AG04449 (cell line): ENCODE measurements around the gene LEKR1.
"Not testable (repeated sequence)": the region's sequence is repeated elsewhere in the genome, so short reads cannot be mapped to it uniquely, and the experiment has no call there.

Source experiments
- CTCF ChIA-PET: fragments of 350-600 bp; formaldehyde crosslinking; extraction: SDS; loops from one replicate; lab custom pipeline; 2021; ENCODE audit warnings: antibody characterized with exemption; lab: Yijun Ruan, JAX
- POLR2A ChIA-PET: fragments of 400-600, 350-600 bp; formaldehyde crosslinking; extraction: SDS; loops from one replicate; lab custom pipeline; 2020; ENCODE audit warnings: antibody characterized with exemption, inconsistent platforms; lab: Yijun Ruan, JAX
- DNase-seq: peaks from one replicate; pipeline ENCODE4 v3.0.0-alpha.2; 2010; ENCODE audit warnings: low read depth, low spot score
- H3K4me3 ChIP-seq: 2 replicates; pipeline ENCODE4 v1.5.1; 2011; ENCODE audit warnings: low read depth, mild to moderate bottlenecking, control low read depth, low read length
- TF ChIP-seq, protein P1 (sequence below): IDR thresholded peaks from one replicate; pipeline ENCODE4 v1.5.1; 2011; ENCODE audit warnings: mild to moderate bottlenecking, moderate library complexity, low read length, control low read depth, inconsistent platforms; ENCODE audit not compliant: insufficient read depth; ENCODE audit errors: missing control alignments

LEKR1 gene

DNA sequence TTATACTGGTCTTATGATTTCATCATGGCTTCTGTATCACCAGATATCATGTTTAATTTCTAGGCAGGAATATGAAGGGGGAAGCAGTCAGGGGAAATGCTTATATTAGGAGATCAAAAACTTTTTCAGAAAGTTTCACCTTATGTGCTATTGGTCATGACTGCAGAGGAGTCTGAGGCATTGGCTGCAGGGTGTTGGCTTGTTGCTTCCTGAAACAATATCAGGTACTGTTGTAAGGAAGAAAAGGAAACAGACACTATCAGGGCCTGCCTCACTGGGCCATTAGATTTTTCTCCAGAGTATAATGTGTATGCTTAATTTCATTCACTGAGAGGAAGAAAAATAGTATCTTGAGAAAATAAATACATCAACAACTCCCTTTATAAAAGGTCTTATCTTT lies 34.7 kb downstream of the LEKR1 start:
- ChIA-PET POLR2A (no interaction called here), CTCF (no interaction called here)
- TF ChIP-seq, protein P1, sequence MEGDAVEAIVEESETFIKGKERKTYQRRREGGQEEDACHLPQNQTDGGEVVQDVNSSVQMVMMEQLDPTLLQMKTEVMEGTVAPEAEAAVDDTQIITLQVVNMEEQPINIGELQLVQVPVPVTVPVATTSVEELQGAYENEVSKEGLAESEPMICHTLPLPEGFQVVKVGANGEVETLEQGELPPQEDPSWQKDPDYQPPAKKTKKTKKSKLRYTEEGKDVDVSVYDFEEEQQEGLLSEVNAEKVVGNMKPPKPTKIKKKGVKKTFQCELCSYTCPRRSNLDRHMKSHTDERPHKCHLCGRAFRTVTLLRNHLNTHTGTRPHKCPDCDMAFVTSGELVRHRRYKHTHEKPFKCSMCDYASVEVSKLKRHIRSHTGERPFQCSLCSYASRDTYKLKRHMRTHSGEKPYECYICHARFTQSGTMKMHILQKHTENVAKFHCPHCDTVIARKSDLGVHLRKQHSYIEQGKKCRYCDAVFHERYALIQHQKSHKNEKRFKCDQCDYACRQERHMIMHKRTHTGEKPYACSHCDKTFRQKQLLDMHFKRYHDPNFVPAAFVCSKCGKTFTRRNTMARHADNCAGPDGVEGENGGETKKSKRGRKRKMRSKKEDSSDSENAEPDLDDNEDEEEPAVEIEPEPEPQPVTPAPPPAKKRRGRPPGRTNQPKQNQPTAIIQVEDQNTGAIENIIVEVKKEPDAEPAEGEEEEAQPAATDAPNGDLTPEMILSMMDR: no peak
- H3K4me3 ChIP-seq: no peak overlapping the region
- no peak for DNase-seq

DNA sequence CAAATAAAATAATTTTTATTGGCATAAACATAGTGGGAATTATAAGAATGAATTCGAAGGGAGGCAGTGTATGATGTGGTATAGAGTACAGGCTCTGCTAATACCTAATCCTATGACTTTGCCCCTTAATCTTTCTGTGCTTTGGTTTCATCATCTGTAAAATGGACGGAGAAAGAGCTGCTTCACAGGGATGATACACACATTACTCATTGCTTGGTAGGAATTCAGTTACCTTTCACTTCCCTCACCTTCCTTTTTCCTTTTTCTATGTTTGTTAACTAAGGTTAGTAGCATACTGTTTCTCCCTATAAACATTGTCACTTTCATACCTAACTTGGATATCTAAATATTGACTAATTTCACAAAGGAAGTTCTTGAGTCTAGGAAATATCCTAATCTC lies 36.2 kb downstream of the LEKR1 start:
- no peak for DNase-seq
- TF ChIP-seq, protein P1: no peak
- ChIA-PET CTCF (interaction anchor here (1.2 kb wide), 1 partner anchor 711 kb away, joined by 3 read pairs; no protein-coding TSS in a partner anchor), POLR2A (no interaction called here)
- H3K4me3 ChIP-seq: no peak overlapping the region

DNA sequence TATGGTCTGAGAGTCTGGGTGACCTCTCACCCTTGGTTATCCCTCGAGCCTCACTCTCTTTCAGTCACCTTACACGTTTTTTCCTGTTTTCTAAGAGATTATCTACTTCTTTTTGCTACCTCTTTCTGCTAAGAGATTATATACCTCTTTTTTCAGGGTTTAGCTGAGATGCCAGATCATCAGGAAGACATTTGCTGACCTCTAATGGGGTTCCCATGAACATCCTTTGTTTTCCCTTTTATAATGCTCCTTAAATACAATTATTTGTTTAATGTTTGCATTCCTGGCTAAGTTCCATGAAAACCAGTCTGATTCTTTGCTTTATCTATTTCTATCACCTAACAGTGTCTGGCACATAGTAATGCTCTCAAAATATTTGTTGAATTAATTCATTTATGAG lies 39.6 kb downstream of the LEKR1 start:
- POLR2A ChIA-PET: no interaction called here
- no peak for DNase-seq
- CTCF ChIA-PET: no interaction called here
- H3K4me3 ChIP-seq: no peak overlapping the region
- TF ChIP-seq, protein P1: no peak

DNA sequence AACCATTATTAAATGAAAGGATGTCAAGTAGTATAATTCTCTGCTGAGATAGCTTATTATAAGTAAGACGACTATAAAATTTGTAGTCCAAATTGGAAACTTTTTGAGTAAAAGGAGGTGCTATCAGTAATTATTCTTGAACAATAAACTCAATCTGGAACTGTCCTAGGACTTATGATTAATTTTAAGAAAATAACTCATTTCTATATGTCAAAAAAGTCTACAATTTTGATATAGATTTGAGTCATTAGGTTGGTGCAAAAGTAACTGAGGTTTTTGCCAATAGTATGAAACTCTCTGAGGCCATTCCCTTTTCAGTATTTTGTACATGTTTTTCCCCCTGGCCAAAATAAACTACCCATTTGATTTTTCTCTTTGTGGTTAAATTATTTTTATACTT lies 41.0 kb downstream of the LEKR1 start:
- ChIA-PET POLR2A (interaction anchor here (0.6 kb wide), 1 partner anchor 16 kb away, joined by 3 read pairs; no protein-coding TSS in a partner anchor), CTCF (interaction anchor here (1.0 kb wide), 1 partner anchor 193 kb away, joined by 3 read pairs; the partner anchor contains the start of gene TIPARP)
- no peak overlapping the region for H3K4me3 ChIP-seq
- no peak for DNase-seq
- TF ChIP-seq, protein P1: no peak

DNA sequence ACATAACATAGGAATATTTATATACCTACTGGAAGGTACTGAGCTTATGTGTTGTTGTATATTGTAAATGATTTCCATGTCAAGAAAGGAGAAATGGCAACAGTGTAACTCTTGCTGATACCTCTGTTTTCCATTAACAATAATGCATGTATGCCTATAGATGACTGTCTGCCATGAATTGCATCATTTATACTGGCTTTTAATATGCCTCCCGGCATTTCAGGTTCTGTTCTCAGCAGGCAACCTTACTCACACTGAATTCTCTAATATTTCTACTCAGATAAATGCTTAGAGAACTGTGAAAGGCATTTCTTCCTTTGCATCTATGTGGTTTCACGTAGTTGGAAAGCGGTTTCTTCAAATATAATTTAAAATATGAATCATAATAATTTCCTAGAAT lies 41.8 kb downstream of the LEKR1 start:
- no peak overlapping the region for H3K4me3 ChIP-seq
- no peak for DNase-seq
- TF ChIP-seq, protein P1: no peak
- ChIA-PET CTCF (interaction anchor here (1.0 kb wide), 1 partner anchor 194 kb away, joined by 3 read pairs; the partner anchor contains the start of gene TIPARP), POLR2A (interaction anchor here (0.6 kb wide), 1 partner anchor 17 kb away, joined by 3 read pairs; no protein-coding TSS in a partner anchor)

DNA sequence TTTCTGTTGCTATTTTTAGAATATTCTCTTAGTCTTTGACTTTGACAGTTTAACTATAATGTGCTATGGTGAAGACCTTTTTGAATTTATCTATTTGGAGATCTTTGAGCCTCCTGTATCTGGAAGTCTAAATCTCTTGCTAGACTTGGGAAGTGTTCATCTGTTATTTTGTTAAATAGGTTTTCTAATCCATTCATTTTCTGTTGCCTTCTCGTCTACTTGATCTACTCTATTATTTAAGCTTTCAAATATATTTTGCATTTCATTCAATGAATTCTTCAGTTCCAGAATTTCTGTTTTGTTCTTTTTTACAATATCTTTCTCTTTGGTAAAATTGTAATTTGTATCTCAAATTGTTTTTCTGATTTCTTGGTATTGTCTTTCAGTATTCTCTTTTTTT lies 47.8 kb downstream of the LEKR1 start:
- no peak for DNase-seq
- no peak overlapping the region for H3K4me3 ChIP-seq
- ChIA-PET POLR2A (no interaction called here), CTCF (no interaction called here)
- TF ChIP-seq, protein P1: no peak

DNA sequence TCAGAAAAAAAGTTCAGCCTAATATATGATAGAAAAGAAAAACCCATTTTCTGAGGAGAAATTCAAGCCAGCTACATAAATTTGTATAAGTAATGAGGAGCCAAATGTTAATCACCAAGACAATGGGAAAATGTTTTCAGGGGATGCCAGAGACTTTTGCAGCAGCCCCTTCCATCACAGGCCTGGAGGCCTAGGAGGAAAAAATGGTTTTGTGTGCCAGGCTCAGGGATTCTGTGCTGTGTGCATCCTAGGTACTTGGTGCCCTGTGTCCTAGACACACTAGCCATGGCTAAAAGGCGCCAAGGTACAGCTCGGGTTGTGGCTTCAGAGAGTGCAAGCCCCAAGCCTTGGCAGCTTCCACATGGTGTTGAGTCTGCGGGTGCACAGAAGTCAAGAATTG lies 53.3 kb downstream of the LEKR1 start:
- DNase-seq, H3K4me3 ChIP-seq, CTCF ChIA-PET, POLR2A ChIA-PET: not testable (repeated sequence)
